Measurements from ENCODE around the gene FBXL2. TPM values are rescaled to one million over a fixed set of nuclear protein-coding genes. Genes with fewer than 3 reads are reported as not detected.

Gene FBXL2
- total RNA-seq, 1 experiment from 2014 or later = 10.8 TPM

- H3K9me3 ChIP-seq = no peaks in the 10 kb centered on the region
- Mint-ChIP-seq H3K27me3 (ENCODE audit: insufficient read depth, unreplicated experiment) (no peaks in the 10 kb centered on the region), H3K27ac (ENCODE audit: unreplicated experiment) (no peak overlapping the region), H3K9me3 (ENCODE audit: unreplicated experiment) (peaks cover 20% of the 10 kb centered on the region), H3K4me1 (ENCODE audit: low read depth, unreplicated experiment) (no peaks in the 10 kb centered on the region), H3K36me3 (ENCODE audit: insufficient read depth, unreplicated experiment) (no peaks in the 10 kb centered on the region), H3K4me3 (ENCODE audit: unreplicated experiment) (no peak overlapping the region)
- ChIA-PET CTCF (no interaction called here), POLR2A (no interaction called here)
- DNase-seq = no peak
- intact Hi-C loops (cut with micrococcal nuclease; ENCODE audit: unreplicated experiment) = no loop called here
- TF ChIP-seq CTCF (IDR thresholded peaks at IDR 0.05; ENCODE audit: insufficient read depth in 1 of 2, low read depth in 1 of 2, low read length in 1 of 2, severe bottlenecking in 1 of 2, unreplicated experiment in 1 of 2) = no peak
- no peaks in the 10 kb centered on the region for H3K36me3 ChIP-seq (ENCODE audit: control insufficient read depth, insufficient read depth, low read length)
- no peaks in the 10 kb centered on the region for H3K4me1 ChIP-seq
- no peaks in the 10 kb centered on the region for H3K27me3 ChIP-seq (replicated peaks; ENCODE audit: control insufficient read depth, insufficient read depth, low read length)
- H3K4me3 ChIP-seq (ENCODE audit: low read depth, low read length) = no peak overlapping the region
- no TSS peak for BruUV-seq (replicated peaks)
Observed at GRCh38 chr3:33260104-33260503, 17.1 kb upstream of the FBXL2 start.

- Histone ChIP-seq H3K9me3 (peaks cover 4% of the 10 kb centered on the region; the same call in 1 of the 2 replicates), H3K4me3 (ENCODE audit: low read depth, low read length) (no peak overlapping the region), H3K36me3 (ENCODE audit: control insufficient read depth, insufficient read depth, low read length) (no peaks in the 10 kb centered on the region), H3K27me3 (replicated peaks; ENCODE audit: control insufficient read depth, insufficient read depth, low read length) (no peaks in the 10 kb centered on the region), H3K4me1 (no peaks in the 10 kb centered on the region)
- Mint-ChIP-seq H3K9me3 (ENCODE audit: unreplicated experiment) (peaks cover 21% of the 10 kb centered on the region), H3K27me3 (ENCODE audit: insufficient read depth, unreplicated experiment) (no peaks in the 10 kb centered on the region), H3K4me3 (ENCODE audit: unreplicated experiment) (no peak overlapping the region), H3K27ac (ENCODE audit: unreplicated experiment) (no peak overlapping the region), H3K36me3 (ENCODE audit: insufficient read depth, unreplicated experiment) (no peaks in the 10 kb centered on the region), H3K4me1 (ENCODE audit: low read depth, unreplicated experiment) (no peaks in the 10 kb centered on the region)
- no TSS peak for BruUV-seq (replicated peaks)
- DNase-seq = no peak
- intact Hi-C loops (cut with micrococcal nuclease; ENCODE audit: unreplicated experiment) = no loop called here
- ChIA-PET CTCF (no interaction called here), POLR2A (no interaction called here)
- no peak for TF ChIP-seq CTCF (IDR thresholded peaks at IDR 0.05; ENCODE audit: insufficient read depth in 1 of 2, low read depth in 1 of 2, low read length in 1 of 2, severe bottlenecking in 1 of 2, unreplicated experiment in 1 of 2)
Observed at GRCh38 chr3:33269385-33269784, 7.9 kb upstream of the FBXL2 start.

- BruUV-seq (replicated peaks) = no TSS peak
- no peak overlapping the region for H3K27ac Mint-ChIP-seq (ENCODE audit: unreplicated experiment)
- no peak for DNase-seq
Observed at GRCh38 chr3:33271324-33271723, 5.9 kb upstream of the FBXL2 start.

More at GRCh38 chr3:33271324-33271723, 5.9 kb upstream of the FBXL2 start:
- no peaks in the 10 kb centered on the region for H3K4me1 Mint-ChIP-seq (ENCODE audit: low read depth, unreplicated experiment)
- peaks cover 10% of the 10 kb centered on the region for H3K9me3 Mint-ChIP-seq (ENCODE audit: unreplicated experiment)
- Histone ChIP-seq H3K36me3 (ENCODE audit: control insufficient read depth, insufficient read depth, low read length) (no peaks in the 10 kb centered on the region), H3K4me1 (no peaks in the 10 kb centered on the region), H3K27me3 (replicated peaks; ENCODE audit: control insufficient read depth, insufficient read depth, low read length) (no peaks in the 10 kb centered on the region), H3K4me3 (ENCODE audit: low read depth, low read length) (no peak overlapping the region), H3K9me3 (peaks cover 4% of the 10 kb centered on the region; the same call in 1 of the 2 replicates)
- CTCF ChIA-PET = no interaction called here
- no peaks in the 10 kb centered on the region for H3K27me3 Mint-ChIP-seq (ENCODE audit: insufficient read depth, unreplicated experiment)
- no peak overlapping the region for H3K4me3 Mint-ChIP-seq (ENCODE audit: unreplicated experiment)
- H3K36me3 Mint-ChIP-seq (ENCODE audit: insufficient read depth, unreplicated experiment) = no peaks in the 10 kb centered on the region
- POLR2A ChIA-PET = no interaction called here
- TF ChIP-seq CTCF (IDR thresholded peaks at IDR 0.05; ENCODE audit: insufficient read depth in 1 of 2, low read depth in 1 of 2, low read length in 1 of 2, severe bottlenecking in 1 of 2, unreplicated experiment in 1 of 2) = no peak
- intact Hi-C loops (cut with micrococcal nuclease; ENCODE audit: unreplicated experiment) = no loop called here
